Keratinocyte (primary cell): ENCODE data around the gene RGS3. TPM values are rescaled to one million over a fixed set of nuclear protein-coding genes. Genes with fewer than 3 reads are reported as not detected.

Experiments used
- DNase-seq: peaks from one replicate; pipeline ENCODE4 v3.0.0-alpha.2; 2011; ENCODE audit warnings: low read depth, missing footprints, low spot score
- FAIRE-seq: peaks from 2 replicates; lab custom pipeline; 2011; peaks lifted over from hg19 to GRCh38; lab: Jason Lieb, UNC
- H2AFZ ChIP-seq: 2 replicates; pipeline ENCODE4 v1.6.0; 2012; ENCODE audit warnings: low read length, control low read depth, inconsistent platforms; ENCODE audit not compliant: control insufficient read depth
- H3K27ac ChIP-seq: 2 replicates; pipeline ENCODE4 v1.5.1; 2011; ENCODE audit warnings: low read length; ENCODE audit not compliant: control insufficient read depth, insufficient read depth
- H3K27me3 ChIP-seq: 3 replicates; pipeline ENCODE4 v1.6.0; 2011; ENCODE audit warnings: low read length; ENCODE audit not compliant: control insufficient read depth, insufficient read depth; ENCODE audit errors: extremely low read depth
- H3K36me3 ChIP-seq, 2 experiments: 2 replicates in 1 of 2; 3 replicates in 1 of 2; pipeline ENCODE4 v1.5.1; 2011; ENCODE audit warnings: low read length in 2 of 2, mild to moderate bottlenecking in 1 of 2; ENCODE audit not compliant: control insufficient read depth in 2 of 2, insufficient read depth in 2 of 2; ENCODE audit errors: extremely low read depth in 1 of 2
- H3K4me1 ChIP-seq: 3 replicates; pipeline ENCODE4 v1.5.1; 2011; ENCODE audit warnings: low read length; ENCODE audit not compliant: control insufficient read depth, insufficient read depth; ENCODE audit errors: extremely low read depth
- H3K4me2 ChIP-seq: 3 replicates; pipeline ENCODE4 v1.6.0; 2011; ENCODE audit warnings: low read depth, low read length; ENCODE audit not compliant: control insufficient read depth, insufficient read depth; ENCODE audit errors: extremely low read depth
- H3K4me3 ChIP-seq, 3 experiments: fragments of 200-600 bp in 1 of 3; sonication (generic) in 1 of 3; 2 replicates in 2 of 3; 3 replicates in 1 of 3; pipeline ENCODE4 v1.5.1; 2011 to 2016; ENCODE audit warnings: low read length in 3 of 3, mild to moderate bottlenecking in 3 of 3, control low read depth in 2 of 3, inconsistent platforms in 1 of 3, low read depth in 1 of 3, mixed read lengths in 1 of 3, mixed run types in 1 of 3, moderate library complexity in 1 of 3; ENCODE audit not compliant: control insufficient read depth in 2 of 3, insufficient read depth in 2 of 3; ENCODE audit errors: extremely low read depth in 1 of 3
- H3K79me2 ChIP-seq: 2 replicates; pipeline ENCODE4 v1.6.0; 2012; ENCODE audit warnings: low read length; ENCODE audit not compliant: control insufficient read depth, insufficient read depth
- H3K9ac ChIP-seq: 3 replicates; pipeline ENCODE4 v1.6.0; 2011; ENCODE audit warnings: low read length; ENCODE audit not compliant: control insufficient read depth, insufficient read depth; ENCODE audit errors: extremely low read depth
- H3K9me1 ChIP-seq: 3 replicates; pipeline ENCODE4 v1.6.0; 2011; ENCODE audit warnings: low read length; ENCODE audit not compliant: control insufficient read depth, insufficient read depth; ENCODE audit errors: extremely low read depth
- H3K9me3 ChIP-seq: 2 replicates; pipeline ENCODE4 v1.5.1; 2012; ENCODE audit warnings: low read depth, low read length; ENCODE audit not compliant: control insufficient read depth
- H4K20me1 ChIP-seq: 3 replicates; pipeline ENCODE4 v1.6.0; 2011; ENCODE audit warnings: low read length; ENCODE audit not compliant: control insufficient read depth, insufficient read depth; ENCODE audit errors: extremely low read depth
- EZH2 ChIP-seq: IDR thresholded peaks from one replicate; pipeline ENCODE4 v1.6.1; 2012; ENCODE audit warnings: inconsistent platforms, mild to moderate bottlenecking, low read length, moderate library complexity
- dilution Hi-C: fragments of 300-500 bp; cut with MboI; formaldehyde crosslinking; loops from one replicate; pipeline ENCODE4 v1.7.0; 2020; ENCODE audit warnings: low sequenced_read_pairs; ENCODE audit not compliant: extremely low pct_ligation_motif_present
- polyA plus RNA-seq, 5 experiments: library from polyadenylated mRNA; depleted of rRNA in 3 of 5; stranded (reverse) in 3 of 5; stranded (forward) in 1 of 5; unstranded in 1 of 5; fragments of >200 nt; gene quantifications; 1 replicate in 1 of 5; 2 replicates in 3 of 5; 3 replicates in 1 of 5; pipeline versions ENCODE4 v1.2.1 to v1.2.3, GENCODE V29; 2011 to 2012; ENCODE audit warnings: missing spikeins in 2 of 5, low read depth in 1 of 5, low replicate concordance in 1 of 5
- TF ChIP-seq, protein P1 (sequence below), 3 experiments: IDR thresholded peaks in 1 of 3; conservative IDR thresholded peaks in 1 of 3; optimal IDR thresholded peaks in 1 of 3; 2 replicates in 2 of 3; 3 replicates in 1 of 3; pipeline versions ENCODE3 to v1.5.1; 2011; ENCODE audit warnings: low read length in 3 of 3, mild to moderate bottlenecking in 3 of 3, moderate library complexity in 2 of 3, control low read depth in 1 of 3, inconsistent platforms in 1 of 3; ENCODE audit not compliant: insufficient read depth in 2 of 3; ENCODE audit errors: extremely low read depth in 1 of 3

RGS3 gene
- polyA plus RNA-seq, 1 donor (not counting 4 experiments of a cell fraction or from before 2014, with no cell fraction given), result 19.6 TPM

DNA sequence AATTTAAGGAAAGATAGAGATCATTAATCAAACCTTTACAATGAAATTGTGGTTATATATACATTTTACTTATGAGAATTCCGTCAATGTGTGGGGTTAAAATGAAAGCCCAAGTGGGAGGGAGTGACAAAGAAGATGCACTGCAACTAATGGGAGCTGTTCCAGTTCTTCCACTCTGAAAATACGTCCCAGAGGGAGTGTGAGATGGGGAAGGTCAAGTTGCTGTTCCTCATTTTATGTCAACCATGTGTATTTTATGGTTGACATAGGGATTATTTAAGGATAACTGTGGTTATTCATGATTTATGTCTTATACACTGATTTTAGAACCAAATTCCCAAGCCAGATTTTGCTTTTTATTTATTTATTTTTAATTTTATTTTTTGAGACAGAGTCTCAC, 14.2 kb upstream of the RGS3 start:
- Histone ChIP-seq H3K27me3 (no peaks in the 10 kb centered on the region), H3K4me2 (no peak overlapping the region), H3K36me3 (no peaks in the 10 kb centered on the region), H4K20me1 (no peaks in the 10 kb centered on the region), H3K9me3 (no peaks in the 10 kb centered on the region), H3K9me1 (no peaks in the 10 kb centered on the region), H3K9ac (no peak overlapping the region), H3K4me3 (no peak overlapping the region), H3K79me2 (no peaks in the 10 kb centered on the region), H3K27ac (no peak overlapping the region), H2AFZ (no peak overlapping the region), H3K4me1 (no peaks in the 10 kb centered on the region)
- no peak for TF ChIP-seq EZH2
- TF ChIP-seq, protein P1, sequence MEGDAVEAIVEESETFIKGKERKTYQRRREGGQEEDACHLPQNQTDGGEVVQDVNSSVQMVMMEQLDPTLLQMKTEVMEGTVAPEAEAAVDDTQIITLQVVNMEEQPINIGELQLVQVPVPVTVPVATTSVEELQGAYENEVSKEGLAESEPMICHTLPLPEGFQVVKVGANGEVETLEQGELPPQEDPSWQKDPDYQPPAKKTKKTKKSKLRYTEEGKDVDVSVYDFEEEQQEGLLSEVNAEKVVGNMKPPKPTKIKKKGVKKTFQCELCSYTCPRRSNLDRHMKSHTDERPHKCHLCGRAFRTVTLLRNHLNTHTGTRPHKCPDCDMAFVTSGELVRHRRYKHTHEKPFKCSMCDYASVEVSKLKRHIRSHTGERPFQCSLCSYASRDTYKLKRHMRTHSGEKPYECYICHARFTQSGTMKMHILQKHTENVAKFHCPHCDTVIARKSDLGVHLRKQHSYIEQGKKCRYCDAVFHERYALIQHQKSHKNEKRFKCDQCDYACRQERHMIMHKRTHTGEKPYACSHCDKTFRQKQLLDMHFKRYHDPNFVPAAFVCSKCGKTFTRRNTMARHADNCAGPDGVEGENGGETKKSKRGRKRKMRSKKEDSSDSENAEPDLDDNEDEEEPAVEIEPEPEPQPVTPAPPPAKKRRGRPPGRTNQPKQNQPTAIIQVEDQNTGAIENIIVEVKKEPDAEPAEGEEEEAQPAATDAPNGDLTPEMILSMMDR (optimal IDR thresholded peaks at IDR 0.05 in 1 of 3, IDR thresholded peaks at IDR 0.05 in 1 of 3, conservative IDR thresholded peaks at IDR 0.05 in 1 of 3; ENCODE audit: extremely low read depth in 1 of 3, insufficient read depth in 2 of 3, low read length in 3 of 3), result no peak
- FAIRE-seq, result no peak
- no peak for DNase-seq
- dilution Hi-C loops, result no loop called here

- H3K79me2 ChIP-seq, result no peaks in the 10 kb centered on the region
- dilution Hi-C loops, result no loop called here
- H3K27ac ChIP-seq, result no peak overlapping the region
- H3K4me2 ChIP-seq, result no peak overlapping the region
- peaks cover 10% of the 10 kb centered on the region for H3K4me1 ChIP-seq
- no peak for DNase-seq
- H3K27me3 ChIP-seq, result no peaks in the 10 kb centered on the region
- H4K20me1 ChIP-seq, result no peaks in the 10 kb centered on the region
- no peak overlapping the region for H3K4me3 ChIP-seq
- no peaks in the 10 kb centered on the region for H3K9me3 ChIP-seq
- no peaks in the 10 kb centered on the region for H3K36me3 ChIP-seq
- H3K9me1 ChIP-seq, result no peaks in the 10 kb centered on the region
- H3K9ac ChIP-seq, result no peak overlapping the region
- TF ChIP-seq, protein P1 (optimal IDR thresholded peaks at IDR 0.05 in 1 of 3, IDR thresholded peaks at IDR 0.05 in 1 of 3, conservative IDR thresholded peaks at IDR 0.05 in 1 of 3; ENCODE audit: extremely low read depth in 1 of 3, insufficient read depth in 2 of 3, low read length in 3 of 3), result no peak
- no peak for TF ChIP-seq EZH2
- no peak overlapping the region for H2AFZ ChIP-seq
- no peak for FAIRE-seq
Measured at GRCh38 chr9:113452113-113452605, 11.4 kb upstream of the RGS3 start.
